GM23338 (cell line): ENCODE results near the gene HIVEP1.

Experiments
- EZH2 ChIP-seq: fragments of 200-600 bp; sonication (generic); IDR thresholded peaks from one replicate; pipeline ENCODE4 v1.8.0; 2017; ENCODE audit warnings: antibody characterized with exemption, mild to moderate bottlenecking, low read depth; ENCODE audit not compliant: unreplicated experiment
- EZH2phosphoT487 ChIP-seq: fragments of 200-600 bp; sonication (generic); IDR thresholded peaks from one replicate; pipeline ENCODE4 v1.8.1; 2018; ENCODE audit warnings: antibody characterized with exemption; ENCODE audit not compliant: unreplicated experiment
- JUNB ChIP-seq: IDR thresholded peaks from one replicate; pipeline ENCODE4 v1.6.1; 2016; ENCODE audit warnings: antibody characterized with exemption; ENCODE audit not compliant: unreplicated experiment
- POLR2AphosphoS5 ChIP-seq: IDR thresholded peaks from 2 replicates; pipeline ENCODE4 v1.6.1; 2016; ENCODE audit warnings: antibody characterized with exemption, low read depth
- STAT1 ChIP-seq: IDR thresholded peaks from one replicate; pipeline ENCODE4 v1.6.1; 2016; ENCODE audit warnings: antibody characterized with exemption; ENCODE audit not compliant: unreplicated experiment
- ZNF114 ChIP-seq: fragments of 250-450 bp; sonication (Bioruptor Pico); IDR thresholded peaks from 2 replicates; pipeline ENCODE4 v1.5.0; 2020; ENCODE audit warnings: mild to moderate bottlenecking, moderate library complexity
- TF ChIP-seq, protein P1 (sequence below), 2 experiments: fragments of 200-600 bp in 1 of 2; sonication (generic) in 1 of 2; conservative IDR thresholded peaks; 2 replicates each; pipeline versions ENCODE4 v1.5.1 to v1.6.1; 2016 to 2017; ENCODE audit warnings: antibody characterized with exemption in 2 of 2, low read depth in 2 of 2, mild to moderate bottlenecking in 2 of 2, moderate library complexity in 1 of 2
- TF ChIP-seq, protein P2 (sequence below): IDR thresholded peaks from one replicate; pipeline ENCODE4 v1.6.1; 2018; ENCODE audit warnings: antibody characterized with exemption; ENCODE audit not compliant: unreplicated experiment

DNA sequence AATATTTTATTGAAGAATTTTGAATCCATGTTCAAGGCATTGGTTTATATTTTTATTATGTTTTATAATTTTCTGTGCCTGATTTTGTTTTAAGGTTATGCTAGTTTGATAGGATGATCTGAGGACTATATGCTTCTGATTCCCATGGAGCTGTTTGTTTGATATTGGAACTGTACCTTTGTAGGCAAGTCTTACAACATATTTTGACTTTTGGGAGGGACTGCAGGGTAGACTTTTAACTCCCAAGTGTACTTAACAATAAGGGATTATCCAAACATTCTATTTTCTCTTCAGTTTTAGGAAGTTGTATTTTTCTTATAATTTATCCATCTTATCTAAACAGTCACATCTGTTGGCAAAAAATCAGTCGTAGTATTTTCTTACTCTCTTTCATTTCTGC is 82.6 kb downstream of the HIVEP1 start:
- TF ChIP-seq EZH2: no peak
- TF ChIP-seq POLR2AphosphoS5: no peak
- TF ChIP-seq, protein P1, sequence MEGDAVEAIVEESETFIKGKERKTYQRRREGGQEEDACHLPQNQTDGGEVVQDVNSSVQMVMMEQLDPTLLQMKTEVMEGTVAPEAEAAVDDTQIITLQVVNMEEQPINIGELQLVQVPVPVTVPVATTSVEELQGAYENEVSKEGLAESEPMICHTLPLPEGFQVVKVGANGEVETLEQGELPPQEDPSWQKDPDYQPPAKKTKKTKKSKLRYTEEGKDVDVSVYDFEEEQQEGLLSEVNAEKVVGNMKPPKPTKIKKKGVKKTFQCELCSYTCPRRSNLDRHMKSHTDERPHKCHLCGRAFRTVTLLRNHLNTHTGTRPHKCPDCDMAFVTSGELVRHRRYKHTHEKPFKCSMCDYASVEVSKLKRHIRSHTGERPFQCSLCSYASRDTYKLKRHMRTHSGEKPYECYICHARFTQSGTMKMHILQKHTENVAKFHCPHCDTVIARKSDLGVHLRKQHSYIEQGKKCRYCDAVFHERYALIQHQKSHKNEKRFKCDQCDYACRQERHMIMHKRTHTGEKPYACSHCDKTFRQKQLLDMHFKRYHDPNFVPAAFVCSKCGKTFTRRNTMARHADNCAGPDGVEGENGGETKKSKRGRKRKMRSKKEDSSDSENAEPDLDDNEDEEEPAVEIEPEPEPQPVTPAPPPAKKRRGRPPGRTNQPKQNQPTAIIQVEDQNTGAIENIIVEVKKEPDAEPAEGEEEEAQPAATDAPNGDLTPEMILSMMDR (conservative IDR thresholded peaks at IDR 0.05; ENCODE audit: low read depth in 2 of 2): no peak
- no peak for TF ChIP-seq STAT1
- TF ChIP-seq EZH2phosphoT487: no peak
- TF ChIP-seq JUNB: no peak
- TF ChIP-seq, protein P2, sequence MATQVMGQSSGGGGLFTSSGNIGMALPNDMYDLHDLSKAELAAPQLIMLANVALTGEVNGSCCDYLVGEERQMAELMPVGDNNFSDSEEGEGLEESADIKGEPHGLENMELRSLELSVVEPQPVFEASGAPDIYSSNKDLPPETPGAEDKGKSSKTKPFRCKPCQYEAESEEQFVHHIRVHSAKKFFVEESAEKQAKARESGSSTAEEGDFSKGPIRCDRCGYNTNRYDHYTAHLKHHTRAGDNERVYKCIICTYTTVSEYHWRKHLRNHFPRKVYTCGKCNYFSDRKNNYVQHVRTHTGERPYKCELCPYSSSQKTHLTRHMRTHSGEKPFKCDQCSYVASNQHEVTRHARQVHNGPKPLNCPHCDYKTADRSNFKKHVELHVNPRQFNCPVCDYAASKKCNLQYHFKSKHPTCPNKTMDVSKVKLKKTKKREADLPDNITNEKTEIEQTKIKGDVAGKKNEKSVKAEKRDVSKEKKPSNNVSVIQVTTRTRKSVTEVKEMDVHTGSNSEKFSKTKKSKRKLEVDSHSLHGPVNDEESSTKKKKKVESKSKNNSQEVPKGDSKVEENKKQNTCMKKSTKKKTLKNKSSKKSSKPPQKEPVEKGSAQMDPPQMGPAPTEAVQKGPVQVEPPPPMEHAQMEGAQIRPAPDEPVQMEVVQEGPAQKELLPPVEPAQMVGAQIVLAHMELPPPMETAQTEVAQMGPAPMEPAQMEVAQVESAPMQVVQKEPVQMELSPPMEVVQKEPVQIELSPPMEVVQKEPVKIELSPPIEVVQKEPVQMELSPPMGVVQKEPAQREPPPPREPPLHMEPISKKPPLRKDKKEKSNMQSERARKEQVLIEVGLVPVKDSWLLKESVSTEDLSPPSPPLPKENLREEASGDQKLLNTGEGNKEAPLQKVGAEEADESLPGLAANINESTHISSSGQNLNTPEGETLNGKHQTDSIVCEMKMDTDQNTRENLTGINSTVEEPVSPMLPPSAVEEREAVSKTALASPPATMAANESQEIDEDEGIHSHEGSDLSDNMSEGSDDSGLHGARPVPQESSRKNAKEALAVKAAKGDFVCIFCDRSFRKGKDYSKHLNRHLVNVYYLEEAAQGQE: no peak
- no peak for TF ChIP-seq ZNF114 (CRISPR knock-in tag)
